HepG2 (cell line): ENCODE data around the gene SLC9A8. TPM values are rescaled to one million over a fixed set of nuclear protein-coding genes. Genes with fewer than 3 reads are reported as not detected.

ENCODE experiments used
- AGO2 ChIP-seq: fragments of 200-400 bp; formaldehyde crosslinking; optimal IDR thresholded peaks from 2 replicates; pipeline ENCODE3; 2017; ENCODE audit warnings: mild to moderate bottlenecking, low read depth, low read length, moderate library complexity
- ATM ChIP-seq: fragments of 450-650 bp; IDR thresholded peaks from 2 replicates; pipeline ENCODE4 v1.7.1; 2017; ENCODE audit warnings: mild to moderate bottlenecking, borderline replicate concordance
- CBX2 ChIP-seq, 2 experiments: fragments of 200-600 bp in 1 of 2; sonication (generic); formaldehyde crosslinking in 1 of 2; IDR thresholded peaks; 2 replicates each; pipeline versions ENCODE4 v1.7.0 to v1.8.1; 2018 to 2022; ENCODE audit warnings: low read depth in 2 of 2, low read length in 1 of 2, mild to moderate bottlenecking in 1 of 2, missing genetic modification reagents in 1 of 2
- DNMT1 ChIP-seq: sonication (generic); formaldehyde crosslinking; IDR thresholded peaks from 2 replicates; pipeline ENCODE4 v1.5.1; 2020; ENCODE audit warnings: mild to moderate bottlenecking, missing genetic modification reagents
- ELK4 ChIP-seq: sonication (generic); formaldehyde crosslinking; IDR thresholded peaks from 2 replicates; pipeline ENCODE4 v1.9.0; 2021; ENCODE audit warnings: missing genetic modification reagents, borderline replicate concordance
- ETV6 ChIP-seq: sonication (generic); formaldehyde crosslinking; conservative IDR thresholded peaks from 2 replicates; pipeline ENCODE4 v1.4.0; 2020; ENCODE audit warnings: missing genetic modification reagents
- HDAC1 ChIP-seq: sonication (generic); formaldehyde crosslinking; IDR thresholded peaks from 2 replicates; pipeline ENCODE4 v1.5.1; 2020; ENCODE audit warnings: mild to moderate bottlenecking, missing genetic modification reagents
- HDAC2 ChIP-seq: sonication (generic); formaldehyde crosslinking; IDR thresholded peaks from 2 replicates; pipeline ENCODE4 v1.4.0; 2020; ENCODE audit warnings: missing genetic modification reagents
- HOXA7 ChIP-seq: sonication (generic); formaldehyde crosslinking; IDR thresholded peaks from 2 replicates; pipeline ENCODE4 v1.8.1; 2022; ENCODE audit warnings: mild to moderate bottlenecking, missing genetic modification reagents, moderate library complexity
- KMT2A ChIP-seq: sonication (generic); formaldehyde crosslinking; IDR thresholded peaks from 2 replicates; pipeline ENCODE4 v1.4.0; 2020; ENCODE audit warnings: missing genetic modification reagents
- KMT2B ChIP-seq: IDR thresholded peaks from 2 replicates; pipeline ENCODE4 v1.6.1; 2016; ENCODE audit warnings: missing genetic modification reagents, missing compliant biosample characterization
- NRL ChIP-seq: sonication (generic); formaldehyde crosslinking; IDR thresholded peaks from 2 replicates; pipeline ENCODE4 v1.5.0; 2020; ENCODE audit warnings: missing genetic modification reagents, mild to moderate bottlenecking, moderate library complexity, borderline replicate concordance
- SYNCRIP ChIP-seq: fragments of 200-400 bp; formaldehyde crosslinking; IDR thresholded peaks from 2 replicates; pipeline ENCODE4 v1.6.1; 2018; ENCODE audit warnings: mild to moderate bottlenecking, low read depth, low read length; ENCODE audit not compliant: insufficient read depth
- ZBTB8A ChIP-seq: sonication (generic); formaldehyde crosslinking; IDR thresholded peaks from 2 replicates; pipeline ENCODE4 v1.4.0; 2020; ENCODE audit warnings: mild to moderate bottlenecking, low read depth, missing genetic modification reagents, borderline replicate concordance
- ZFP62 ChIP-seq: sonication (generic); formaldehyde crosslinking; IDR thresholded peaks from 2 replicates; pipeline ENCODE4 v1.4.0; 2020; ENCODE audit warnings: missing genetic modification reagents
- ZFP82 ChIP-seq: sonication (generic); formaldehyde crosslinking; IDR thresholded peaks from 2 replicates; pipeline ENCODE4 v1.5.1; 2020; ENCODE audit warnings: mild to moderate bottlenecking, missing genetic modification reagents, borderline replicate concordance
- ZNF329 ChIP-seq: sonication (generic); formaldehyde crosslinking; IDR thresholded peaks from 2 replicates; pipeline ENCODE4 v1.9.0; 2021; ENCODE audit warnings: low read depth, mild to moderate bottlenecking, missing genetic modification reagents
- ZNF451 ChIP-seq: sonication (generic); formaldehyde crosslinking; IDR thresholded peaks from 2 replicates; pipeline ENCODE4 v1.5.0; 2020; ENCODE audit warnings: mild to moderate bottlenecking, missing genetic modification reagents
- ZNF460 ChIP-seq: sonication (generic); formaldehyde crosslinking; IDR thresholded peaks from 2 replicates; pipeline ENCODE4 v1.5.1; 2020; ENCODE audit warnings: missing genetic modification reagents, mild to moderate bottlenecking, borderline replicate concordance
- ZNF639 ChIP-seq: conservative IDR thresholded peaks from 2 replicates; pipeline ENCODE4 v1.6.1; 2018; ENCODE audit warnings: missing genetic modification reagents
- ZSCAN21 ChIP-seq: sonication (generic); formaldehyde crosslinking; IDR thresholded peaks from 2 replicates; pipeline ENCODE4 v1.8.0; 2022; ENCODE audit warnings: mild to moderate bottlenecking, missing genetic modification reagents, moderate library complexity, borderline replicate concordance
- polyA plus RNA-seq, 8 experiments: library from polyadenylated mRNA; depleted of rRNA in 3 of 8; stranded (reverse) in 7 of 8; unstranded in 1 of 8; fragments of >200 nt; fragmentation: Illumina TruSeq in 4 of 8; extraction: Trizol in 4 of 8; gene quantifications; 2 replicates each; pipeline versions ENCODE4 v1.2.1 to v1.2.3, GENCODE V29; 2011 to 2016; ENCODE audit warnings: low read depth in 4 of 8, missing spikeins in 1 of 8, mixed read lengths in 1 of 8; ENCODE audit not compliant: insufficient read depth in 1 of 8
- total RNA-seq, 5 experiments: library from RNA; depleted of rRNA; stranded (reverse); fragments of >200 nt; fragmentation: Illumina TruSeq; extraction: Trizol; gene quantifications; 2 replicates each; pipeline ENCODE4 v1.2.3, GENCODE V29; 2016; ENCODE audit warnings: low read depth in 1 of 5
- TF ChIP-seq, protein P1 (sequence below): sonication (generic); formaldehyde crosslinking; IDR thresholded peaks from 2 replicates; pipeline ENCODE4 v1.4.0; 2020; ENCODE audit warnings: mild to moderate bottlenecking, missing genetic modification reagents
- TF ChIP-seq, protein P2 (sequence below): IDR thresholded peaks from 2 replicates; pipeline ENCODE4 v1.6.1; 2016; ENCODE audit warnings: missing compliant biosample characterization, missing genetic modification reagents, borderline replicate concordance

SLC9A8 gene
- total and polyA plus RNA-seq, 2 of the 13 experiments (the other 11 are each of a cell fraction or from before 2014, with no cell fraction given) = 4.1 to 7.4 TPM

DNA sequence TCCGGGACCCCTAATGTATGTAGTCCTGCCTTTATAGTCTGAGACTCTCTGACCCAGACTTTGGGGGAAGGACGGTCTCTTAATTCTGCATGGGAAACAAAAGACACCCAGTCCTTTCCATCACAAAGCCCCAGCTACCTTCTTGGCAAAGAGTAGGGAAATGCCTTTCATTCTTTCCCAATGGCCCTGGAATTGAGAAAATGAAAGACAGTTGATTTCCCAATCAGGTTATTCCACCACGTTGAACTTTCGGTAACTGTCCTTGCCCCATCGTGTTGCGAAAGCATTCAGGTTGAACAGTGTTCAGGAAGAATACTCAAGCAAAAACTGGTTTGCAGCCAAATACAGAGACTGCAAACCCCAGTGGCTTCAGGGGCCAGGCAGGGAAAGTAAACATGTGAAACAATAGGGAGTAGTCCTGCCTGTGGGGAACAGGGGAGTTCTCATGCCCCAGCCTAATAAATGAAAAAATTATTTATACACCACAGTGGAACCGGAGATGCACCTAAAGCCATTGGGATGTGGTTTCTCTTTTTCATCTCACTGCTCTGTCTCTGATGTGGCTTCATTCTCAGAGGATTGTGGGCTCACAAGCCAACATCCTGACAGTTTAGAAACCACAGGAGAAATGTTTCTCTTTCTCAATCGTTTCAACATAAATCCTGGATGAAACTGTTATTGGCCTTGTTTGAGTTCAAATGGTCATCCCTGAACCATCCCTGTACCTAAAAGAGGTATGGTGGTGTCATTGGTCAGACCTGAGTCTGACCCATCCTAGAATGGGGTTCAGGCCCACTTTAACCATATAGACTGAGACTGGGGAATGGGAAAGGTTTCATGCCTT lies 44.2 kb upstream of the SLC9A8 start (continued):
- peak; percentile 21; the same call in 1 of the 2 replicates for TF ChIP-seq ZBTB8A (CRISPR knock-in tag)
- TF ChIP-seq, protein P1, sequence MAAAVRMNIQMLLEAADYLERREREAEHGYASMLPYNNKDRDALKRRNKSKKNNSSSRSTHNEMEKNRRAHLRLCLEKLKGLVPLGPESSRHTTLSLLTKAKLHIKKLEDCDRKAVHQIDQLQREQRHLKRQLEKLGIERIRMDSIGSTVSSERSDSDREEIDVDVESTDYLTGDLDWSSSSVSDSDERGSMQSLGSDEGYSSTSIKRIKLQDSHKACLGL (CRISPR knock-in tag) = peak; percentile 30; the same call in 1 of the 2 replicates
- no peak for TF ChIP-seq CBX2 (IDR thresholded peaks at IDR 0.05; ENCODE audit: low read depth, low read length)
- no peak; the same call in 1 of the 2 replicates for TF ChIP-seq CBX2 (CRISPR knock-in tag; IDR thresholded peaks at IDR 0.05; ENCODE audit: low read depth)
- peak; percentile 90 for TF ChIP-seq KMT2B
- TF ChIP-seq HDAC2 (CRISPR knock-in tag) = peak; percentile 100
- TF ChIP-seq KMT2A (CRISPR knock-in tag) = peak; percentile 93
- no peak for TF ChIP-seq SYNCRIP
- TF ChIP-seq ELK4 (CRISPR knock-in tag) = no peak
- no peak for TF ChIP-seq ZFP62 (CRISPR knock-in tag)
- TF ChIP-seq, protein P2, sequence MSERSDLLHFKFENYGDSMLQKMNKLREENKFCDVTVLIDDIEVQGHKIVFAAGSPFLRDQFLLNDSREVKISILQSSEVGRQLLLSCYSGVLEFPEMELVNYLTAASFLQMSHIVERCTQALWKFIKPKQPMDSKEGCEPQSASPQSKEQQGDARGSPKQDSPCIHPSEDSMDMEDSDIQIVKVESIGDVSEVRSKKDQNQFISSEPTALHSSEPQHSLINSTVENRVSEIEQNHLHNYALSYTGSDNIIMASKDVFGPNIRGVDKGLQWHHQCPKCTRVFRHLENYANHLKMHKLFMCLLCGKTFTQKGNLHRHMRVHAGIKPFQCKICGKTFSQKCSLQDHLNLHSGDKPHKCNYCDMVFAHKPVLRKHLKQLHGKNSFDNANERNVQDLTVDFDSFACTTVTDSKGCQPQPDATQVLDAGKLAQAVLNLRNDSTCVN (CRISPR knock-in tag) = peak; percentile 90; the same call in 1 of the 2 replicates
- TF ChIP-seq HOXA7 = no peak
- TF ChIP-seq ZNF639 (CRISPR knock-in tag) = peak; percentile 98
- no peak; the same call in 1 of the 2 replicates for TF ChIP-seq ATM
- TF ChIP-seq ZFP82 (CRISPR knock-in tag) = no peak
- TF ChIP-seq ZNF460 = peak; percentile 84; the same call in 1 of the 2 replicates
- no peak for TF ChIP-seq NRL (CRISPR knock-in tag)
- TF ChIP-seq DNMT1 = no peak
- TF ChIP-seq HDAC1 (CRISPR knock-in tag) = peak; percentile 99
- TF ChIP-seq ETV6 (CRISPR knock-in tag) = peak; percentile 98
- TF ChIP-seq ZNF329 (CRISPR knock-in tag) = peak; percentile 81; the same call in 1 of the 2 replicates
- peak; percentile 88 for TF ChIP-seq ZSCAN21 (CRISPR knock-in tag)
- no peak for TF ChIP-seq AGO2
- TF ChIP-seq ZNF451 (CRISPR knock-in tag) = no peak
